GF-D8 (cell line): ENCODE results near the gene HDGFL1.

Experiments
- DNase-seq: peaks from one replicate; lab custom pipeline; 2025; lab: John Stamatoyannopoulos, UW

HDGFL1 gene

GRCh38 chr6:22569281-22570184 is at the start of gene HDGFL1:
TSS of gene HDGFL1 (plus strand) at chr6:22569566. CDS start at chr6:22569576, 10 bp downstream.
- DNase-seq, result no peak

GRCh38 chr6:22521035-22521434 is 48.3 kb upstream of the HDGFL1 start:
- DNase-seq, result no peak

GRCh38 chr6:22526736-22527135 is 42.6 kb upstream of the HDGFL1 start:
- no peak for DNase-seq

GRCh38 chr6:22529866-22530265 is 39.5 kb upstream of the HDGFL1 start:
- no peak for DNase-seq

GRCh38 chr6:22530506-22530905 is 38.9 kb upstream of the HDGFL1 start:
- DNase-seq, result no peak

GRCh38 chr6:22536122-22536521 is 33.2 kb upstream of the HDGFL1 start:
- no peak for DNase-seq

- DNase-seq, result no peak
Observed at GRCh38 chr6:22544476-22544875, 24.9 kb upstream of the HDGFL1 start.

GRCh38 chr6:22545051-22545450 is 24.3 kb upstream of the HDGFL1 start:
- no peak for DNase-seq

- DNase-seq, result no peak
Observed at GRCh38 chr6:22546236-22546635, 23.1 kb upstream of the HDGFL1 start.

- no peak for DNase-seq
Observed at GRCh38 chr6:22550971-22551670, 18.2 kb upstream of the HDGFL1 start.

- no peak for DNase-seq
Observed at GRCh38 chr6:22556266-22556665, 13.1 kb upstream of the HDGFL1 start.

GRCh38 chr6:22557007-22557406 is 12.4 kb upstream of the HDGFL1 start:
- DNase-seq, result no peak

- DNase-seq, result no peak
Observed at GRCh38 chr6:22558288-22558882, 11.0 kb upstream of the HDGFL1 start.

GRCh38 chr6:22568854-22569253 is 512 bp upstream of the HDGFL1 start:
- DNase-seq, result no peak

GRCh38 chr6:22570185-22570551 is 802 bp downstream of the HDGFL1 start:
- no peak for DNase-seq

- DNase-seq, result no peak
Observed at GRCh38 chr6:22575190-22575589, 5.8 kb downstream of the HDGFL1 start.

- DNase-seq, result no peak
Observed at GRCh38 chr6:22579439-22579838, 10.1 kb downstream of the HDGFL1 start.

GRCh38 chr6:22580337-22580736 is 11.0 kb downstream of the HDGFL1 start:
- no peak for DNase-seq

GRCh38 chr6:22582417-22583205 is 13.2 kb downstream of the HDGFL1 start:
- DNase-seq, result no peak

GRCh38 chr6:22583230-22583629 is 13.9 kb downstream of the HDGFL1 start:
- no peak for DNase-seq

- no peak for DNase-seq
Observed at GRCh38 chr6:22583927-22584326, 14.6 kb downstream of the HDGFL1 start.

- no peak for DNase-seq
Observed at GRCh38 chr6:22589118-22589517, 19.8 kb downstream of the HDGFL1 start.
